Nephron (organoid): ENCODE data around the gene SGSM2.

Experiments
- H3K27ac Mint-ChIP-seq, 3 experiments: 2 replicates each; pipeline ENCODE4 v1.8.0; 2020; ENCODE audit warnings: mixed read lengths in 3 of 3, mild to moderate bottlenecking in 2 of 3, moderate library complexity in 1 of 3
- H3K27me3 Mint-ChIP-seq: 2 replicates; pipeline ENCODE4 v1.8.0; 2021; ENCODE audit warnings: low read depth, mild to moderate bottlenecking, moderate library complexity, mixed read lengths
- H3K36me3 Mint-ChIP-seq: 2 replicates; pipeline ENCODE4 v1.8.0; 2020; ENCODE audit warnings: low read depth, mixed read lengths
- H3K4me1 Mint-ChIP-seq: 2 replicates; pipeline ENCODE4 v1.8.0; 2020; ENCODE audit warnings: mixed read lengths
- H3K4me3 Mint-ChIP-seq, 3 experiments: 2 replicates each; pipeline ENCODE4 v1.8.0; 2020; ENCODE audit warnings: mild to moderate bottlenecking in 3 of 3, mixed read lengths in 3 of 3, moderate library complexity in 2 of 3
- H3K9me3 Mint-ChIP-seq: 2 replicates; pipeline ENCODE4 v1.8.0; 2020; ENCODE audit warnings: mixed read lengths
- CTCF ChIP-seq, 3 experiments: fragments of 200-600 bp; sonication (generic); IDR thresholded peaks; one replicate each; pipeline ENCODE4 v1.5.0; 2021; ENCODE audit warnings: antibody characterized with exemption in 3 of 3; ENCODE audit not compliant: unreplicated experiment in 3 of 3

Gene SGSM2

GRCh38 chr17:2362881-2363280 is 25.6 kb downstream of the SGSM2 start:
- TF ChIP-seq CTCF (IDR thresholded peaks at IDR 0.05; ENCODE audit: unreplicated experiment in 3 of 3): no peak
- Mint-ChIP-seq H3K36me3 (peaks cover 7% of the 10 kb centered on the region), H3K4me3 (no peak overlapping the region), H3K27me3 (no peaks in the 10 kb centered on the region), H3K27ac (no peak overlapping the region), H3K9me3 (no peaks in the 10 kb centered on the region), H3K4me1 (peaks cover 23% of the 10 kb centered on the region)

DNA sequence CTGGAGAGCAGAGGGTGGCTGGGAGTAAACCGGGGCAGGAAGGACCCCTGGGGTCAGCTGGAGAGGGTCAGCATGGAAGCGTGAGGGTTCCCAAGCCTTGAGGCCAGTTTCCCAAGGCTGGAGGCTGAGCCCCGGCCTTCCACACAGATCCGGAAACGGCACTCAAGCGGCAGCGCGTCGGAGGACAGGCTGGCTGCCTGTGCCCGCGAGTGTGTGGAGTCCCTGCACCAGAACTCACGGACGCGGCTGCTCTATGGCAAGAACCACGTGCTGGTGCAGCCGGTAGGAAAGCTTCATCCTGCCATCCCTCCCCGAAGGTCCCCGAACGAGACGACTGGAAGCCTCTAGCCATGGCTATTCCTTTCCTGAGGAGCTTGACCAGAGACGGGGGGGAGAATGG is 26.0 kb downstream of the SGSM2 start:
- H3K27ac Mint-ChIP-seq: no peak overlapping the region
- peaks cover 23% of the 10 kb centered on the region for H3K4me1 Mint-ChIP-seq
- H3K27me3 Mint-ChIP-seq: no peaks in the 10 kb centered on the region
- H3K9me3 Mint-ChIP-seq: no peaks in the 10 kb centered on the region
- peaks cover 7% of the 10 kb centered on the region for H3K36me3 Mint-ChIP-seq
- TF ChIP-seq CTCF (IDR thresholded peaks at IDR 0.05; ENCODE audit: unreplicated experiment in 3 of 3): no peak
- no peak overlapping the region for H3K4me3 Mint-ChIP-seq

DNA sequence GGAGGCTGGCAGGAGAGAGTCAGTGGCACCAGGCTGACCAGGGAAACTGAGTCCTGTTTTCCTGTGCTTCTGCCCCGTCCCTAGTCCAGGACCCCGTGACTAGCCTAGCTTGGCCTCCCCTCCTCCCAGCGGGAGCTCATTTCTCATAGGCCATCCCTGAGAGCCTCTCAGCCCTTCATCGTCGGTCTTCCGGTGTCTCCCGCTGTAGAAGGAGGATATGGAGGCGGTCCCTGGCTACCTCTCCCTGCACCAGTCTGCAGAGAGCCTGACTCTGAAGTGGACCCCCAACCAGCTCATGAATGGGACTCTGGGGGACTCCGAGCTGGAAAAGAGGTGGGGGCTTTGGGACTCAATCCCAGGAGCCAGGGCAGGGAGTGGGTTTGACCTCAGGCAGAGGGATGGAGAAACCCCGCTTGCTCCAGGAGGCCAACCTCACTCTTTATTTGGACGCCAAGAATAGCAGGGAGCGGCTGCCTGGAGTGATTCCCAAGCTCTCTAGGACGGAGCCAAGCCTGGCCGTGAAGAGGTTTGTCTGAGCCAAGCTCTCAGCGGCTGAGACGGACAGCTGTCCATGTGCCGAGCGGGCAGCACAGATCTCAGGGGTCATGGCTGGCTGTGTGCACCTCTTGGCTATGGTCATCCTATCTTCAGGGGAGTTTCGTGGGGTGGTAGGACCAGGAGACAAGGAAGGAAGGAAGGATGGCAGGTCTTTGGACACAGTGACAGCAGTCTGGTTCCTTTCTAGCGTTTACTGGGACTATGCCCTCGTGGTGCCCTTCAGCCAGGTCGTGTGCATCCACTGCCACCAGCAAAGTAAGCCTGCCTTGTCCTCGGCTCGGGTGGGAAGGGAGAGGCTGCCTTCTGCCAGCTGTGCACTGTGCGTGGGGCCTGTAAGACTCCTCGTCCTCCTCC is 26.8 kb downstream of the SGSM2 start:
- Mint-ChIP-seq H3K4me3 (no peak overlapping the region), H3K36me3 (peaks cover 7% of the 10 kb centered on the region), H3K9me3 (no peaks in the 10 kb centered on the region), H3K27ac (no peak overlapping the region), H3K27me3 (no peaks in the 10 kb centered on the region), H3K4me1 (peaks cover 22% of the 10 kb centered on the region)
- TF ChIP-seq CTCF (IDR thresholded peaks at IDR 0.05; ENCODE audit: unreplicated experiment in 3 of 3): no peak

DNA sequence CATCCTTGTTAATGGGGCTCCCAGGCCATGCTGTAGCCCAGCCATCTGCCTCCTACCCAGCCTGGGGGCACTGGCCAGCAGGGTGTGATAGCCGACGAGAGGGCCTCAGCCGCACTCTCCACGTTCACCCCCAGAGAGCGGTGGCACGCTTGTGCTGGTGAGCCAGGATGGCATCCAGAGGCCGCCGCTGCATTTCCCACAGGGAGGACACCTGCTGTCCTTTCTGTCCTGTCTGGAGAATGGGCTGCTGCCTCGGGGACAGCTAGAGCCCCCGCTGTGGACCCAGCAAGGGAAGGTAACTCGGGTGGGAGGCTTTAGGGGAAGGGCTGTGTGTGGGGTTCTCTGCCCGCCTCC is 27.4 kb downstream of the SGSM2 start:
- Mint-ChIP-seq H3K4me1 (peaks cover 25% of the 10 kb centered on the region), H3K4me3 (no peak overlapping the region), H3K9me3 (no peaks in the 10 kb centered on the region), H3K27me3 (no peaks in the 10 kb centered on the region), H3K36me3 (peaks cover 7% of the 10 kb centered on the region), H3K27ac (no peak overlapping the region)
- no peak for TF ChIP-seq CTCF (IDR thresholded peaks at IDR 0.05; ENCODE audit: unreplicated experiment in 3 of 3)

- Mint-ChIP-seq H3K9me3 (no peaks in the 10 kb centered on the region), H3K36me3 (peaks cover 7% of the 10 kb centered on the region), H3K27me3 (no peaks in the 10 kb centered on the region), H3K4me1 (peaks cover 29% of the 10 kb centered on the region), H3K4me3 (no peak overlapping the region), H3K27ac (no peak overlapping the region)
- no peak for TF ChIP-seq CTCF (IDR thresholded peaks at IDR 0.05; ENCODE audit: unreplicated experiment in 3 of 3)
Measured at GRCh38 chr17:2365132-2365531, 27.8 kb downstream of the SGSM2 start.
